ENCODE data around the gene BEND7.

Gene BEND7

GRCh38 chr10:13491747-13492360 is 37.0 kb downstream of the BEND7 start:
- DNase-seq (ENCODE audit: low read depth) = no peak
- TF ChIP-seq POLR2A (IDR thresholded peaks at IDR 0.05; ENCODE audit: extremely low read depth, insufficient read length) = no peak
- TF ChIP-seq CTCF (IDR thresholded peaks at IDR 0.05; ENCODE audit: low read depth, low read length) = no peak
- TF ChIP-seq MAX (IDR thresholded peaks at IDR 0.05; ENCODE audit: low read depth, low read length) = no peak
- TF ChIP-seq MYC (IDR thresholded peaks at IDR 0.05; ENCODE audit: low read depth, low read length) = no peak
- H3K4me3 ChIP-seq (ENCODE audit: low read depth, low read length) = no peak overlapping the region

GRCh38 chr10:13490503-13490902 is 38.3 kb downstream of the BEND7 start:
- no peak for DNase-seq (ENCODE audit: low read depth)
- TF ChIP-seq POLR2A (IDR thresholded peaks at IDR 0.05; ENCODE audit: extremely low read depth, insufficient read length) (no peak), CTCF (IDR thresholded peaks at IDR 0.05; ENCODE audit: low read depth, low read length) (no peak), MAX (IDR thresholded peaks at IDR 0.05; ENCODE audit: low read depth, low read length) (no peak), MYC (IDR thresholded peaks at IDR 0.05; ENCODE audit: low read depth, low read length) (no peak)
- H3K4me3 ChIP-seq (ENCODE audit: low read depth, low read length) = no peak overlapping the region

- TF ChIP-seq CTCF (IDR thresholded peaks at IDR 0.05; ENCODE audit: low read depth, low read length) = no peak
- no peak for TF ChIP-seq POLR2A (IDR thresholded peaks at IDR 0.05; ENCODE audit: extremely low read depth, insufficient read length)
- no peak for TF ChIP-seq MAX (IDR thresholded peaks at IDR 0.05; ENCODE audit: low read depth, low read length)
- TF ChIP-seq MYC (IDR thresholded peaks at IDR 0.05; ENCODE audit: low read depth, low read length) = no peak
- no peak for DNase-seq (ENCODE audit: low read depth)
Observed at GRCh38 chr10:13489035-13489599, 39.7 kb downstream of the BEND7 start.

GRCh38 chr10:13485623-13486022 is 43.2 kb downstream of the BEND7 start:
- DNase-seq (ENCODE audit: low read depth) = no peak
- TF ChIP-seq POLR2A (IDR thresholded peaks at IDR 0.05; ENCODE audit: extremely low read depth, insufficient read length) (no peak), CTCF (IDR thresholded peaks at IDR 0.05; ENCODE audit: low read depth, low read length) (peak; percentile 19)
- no peak overlapping the region for H3K4me3 ChIP-seq (ENCODE audit: low read depth, low read length)

More at GRCh38 chr10:13489035-13489599, 39.7 kb downstream of the BEND7 start:
- no peak overlapping the region for H3K4me3 ChIP-seq (ENCODE audit: low read depth, low read length)

GRCh38 chr10:13483951-13484350 is 44.9 kb downstream of the BEND7 start:
- DNase-seq (ENCODE audit: low read depth) = peak; percentile 0
- TF ChIP-seq CTCF (IDR thresholded peaks at IDR 0.05; ENCODE audit: low read depth, low read length) = no peak
- no peak for TF ChIP-seq POLR2A (IDR thresholded peaks at IDR 0.05; ENCODE audit: extremely low read depth, insufficient read length)
- no peak for TF ChIP-seq MYC (IDR thresholded peaks at IDR 0.05; ENCODE audit: low read depth, low read length)
- TF ChIP-seq MAX (IDR thresholded peaks at IDR 0.05; ENCODE audit: low read depth, low read length) = no peak
- H3K4me3 ChIP-seq (ENCODE audit: low read depth, low read length) = no peak overlapping the region

Data from NB4 (cell line).